ENCODE data around the gene SYCP3. TPM values are rescaled to one million over a fixed set of nuclear protein-coding genes. Genes with fewer than 3 reads are reported as not detected.

The SYCP3 gene
- total RNA-seq, 6 experiments from 2014 or later = not detected

DNA sequence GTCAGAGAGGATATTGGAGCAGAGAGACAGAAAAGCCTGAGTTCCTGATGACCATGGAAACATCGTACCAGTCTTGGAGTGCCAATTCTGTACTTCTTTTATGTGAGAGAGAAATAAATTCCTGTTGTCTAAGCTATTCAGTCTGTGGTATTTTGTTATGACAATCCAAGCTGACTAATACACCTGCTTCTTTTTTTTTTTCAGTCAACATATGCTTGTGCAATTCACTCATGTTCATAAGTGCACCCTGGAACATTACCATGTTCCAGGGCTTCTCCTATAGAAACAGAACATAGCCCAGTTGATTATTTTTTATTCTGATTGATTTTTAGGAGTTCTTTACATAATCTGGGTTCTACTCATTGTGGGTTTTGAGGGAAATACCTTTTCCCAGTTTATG, 43.6 kb downstream of the SYCP3 start:
- ATAC-seq (peak in 1 of 4 donors; percentile 6), DNase-seq (no peak)
- peak overlapping the region in 1 of 3 donors; percentile 94 for H3K27ac ChIP-seq
- no peaks in the 10 kb centered on the region for H3K36me3 ChIP-seq
- 86% methylated on average over 1 of the region's 1 CpG for WGBS (ENCODE audit: insufficient coverage, low coverage, low lambda C conversion rate, missing lambda C conversion rate)
- H3K27me3 ChIP-seq = no peaks in the 10 kb centered on the region
- H3K9me3 ChIP-seq = no peaks in the 10 kb centered on the region
- no peak overlapping the region for H3K4me3 ChIP-seq
- intact Hi-C loops (cut with DNase I) = no loop called here
- no peak for TF ChIP-seq POLR2A (IDR thresholded peaks at IDR 0.05)
- TF ChIP-seq, protein P1, sequence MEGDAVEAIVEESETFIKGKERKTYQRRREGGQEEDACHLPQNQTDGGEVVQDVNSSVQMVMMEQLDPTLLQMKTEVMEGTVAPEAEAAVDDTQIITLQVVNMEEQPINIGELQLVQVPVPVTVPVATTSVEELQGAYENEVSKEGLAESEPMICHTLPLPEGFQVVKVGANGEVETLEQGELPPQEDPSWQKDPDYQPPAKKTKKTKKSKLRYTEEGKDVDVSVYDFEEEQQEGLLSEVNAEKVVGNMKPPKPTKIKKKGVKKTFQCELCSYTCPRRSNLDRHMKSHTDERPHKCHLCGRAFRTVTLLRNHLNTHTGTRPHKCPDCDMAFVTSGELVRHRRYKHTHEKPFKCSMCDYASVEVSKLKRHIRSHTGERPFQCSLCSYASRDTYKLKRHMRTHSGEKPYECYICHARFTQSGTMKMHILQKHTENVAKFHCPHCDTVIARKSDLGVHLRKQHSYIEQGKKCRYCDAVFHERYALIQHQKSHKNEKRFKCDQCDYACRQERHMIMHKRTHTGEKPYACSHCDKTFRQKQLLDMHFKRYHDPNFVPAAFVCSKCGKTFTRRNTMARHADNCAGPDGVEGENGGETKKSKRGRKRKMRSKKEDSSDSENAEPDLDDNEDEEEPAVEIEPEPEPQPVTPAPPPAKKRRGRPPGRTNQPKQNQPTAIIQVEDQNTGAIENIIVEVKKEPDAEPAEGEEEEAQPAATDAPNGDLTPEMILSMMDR (IDR thresholded peaks at IDR 0.05) = no peak
- peaks cover 0 to 43% (median 13%) of the 10 kb centered on the region in 4 donors for H3K4me1 ChIP-seq

DNA sequence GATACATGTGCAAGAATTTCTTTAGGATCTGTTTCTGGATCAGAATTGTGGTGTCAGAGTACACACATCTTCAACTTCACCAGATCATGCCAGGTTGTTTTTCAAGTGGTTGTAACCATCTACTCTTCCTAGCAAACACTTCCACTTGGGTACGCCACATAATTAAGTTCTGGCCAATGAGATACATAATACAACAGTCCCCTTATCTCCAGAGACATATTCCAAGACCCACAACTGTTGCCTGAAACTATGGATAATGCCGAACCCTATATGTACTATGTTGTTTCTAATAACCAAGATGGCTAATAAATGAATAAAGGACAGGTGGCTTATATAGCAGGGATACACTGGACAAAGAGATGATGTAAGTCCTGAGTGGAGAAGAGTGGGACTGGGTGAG, 44.3 kb downstream of the SYCP3 start:
- intact Hi-C loops (cut with DNase I) = no loop called here
- Histone ChIP-seq H3K4me3 (no peak overlapping the region), H3K27ac (no peak overlapping the region), H3K27me3 (no peaks in the 10 kb centered on the region), H3K4me1 (peaks cover 0 to 41% (median 16%) of the 10 kb centered on the region in 4 donors), H3K9me3 (no peaks in the 10 kb centered on the region), H3K36me3 (no peaks in the 10 kb centered on the region)
- WGBS (ENCODE audit: insufficient coverage, low coverage, low lambda C conversion rate, missing lambda C conversion rate) = 100% methylated on average over 2 of the region's 2 CpGs
- DNase-seq (no peak), ATAC-seq (no peak)
- no peak for TF ChIP-seq POLR2A (IDR thresholded peaks at IDR 0.05)
- TF ChIP-seq, protein P1 (IDR thresholded peaks at IDR 0.05) = no peak

DNA sequence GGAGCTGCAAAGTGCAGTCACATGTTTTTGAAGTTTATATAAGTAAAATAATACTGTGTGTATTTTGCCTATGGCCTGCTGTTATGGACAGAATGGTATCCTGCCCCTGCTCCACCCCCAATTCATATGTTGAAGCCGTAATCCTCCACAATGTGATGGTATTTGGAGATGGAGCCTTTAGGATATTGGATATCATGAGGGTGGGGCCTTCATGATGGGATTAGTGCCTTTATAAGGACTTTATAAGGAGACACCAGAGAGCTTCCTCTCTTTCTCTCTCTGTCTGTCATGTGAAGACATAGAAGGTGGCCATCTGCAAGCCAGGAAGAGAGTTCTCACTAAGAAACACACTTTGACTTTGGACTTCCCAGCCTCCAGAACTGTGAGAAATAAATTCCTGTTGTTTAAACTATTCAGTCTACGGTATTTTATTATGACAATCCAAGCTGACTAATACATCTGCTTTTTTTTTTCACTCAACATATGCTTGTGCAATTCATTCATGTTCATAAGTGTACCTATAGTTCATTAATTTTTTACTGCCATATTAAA, 44.9 kb downstream of the SYCP3 start:
- H3K27me3 ChIP-seq = no peaks in the 10 kb centered on the region
- TF ChIP-seq POLR2A (IDR thresholded peaks at IDR 0.05) = no peak
- TF ChIP-seq, protein P1 (IDR thresholded peaks at IDR 0.05) = no peak
- H3K4me1 ChIP-seq = peaks cover 0 to 37% (median 16%) of the 10 kb centered on the region in 4 donors
- DNase-seq (no peak), ATAC-seq (no peak)
- H3K9me3 ChIP-seq = no peaks in the 10 kb centered on the region
- WGBS (ENCODE audit: insufficient coverage, low coverage, low lambda C conversion rate, missing lambda C conversion rate) = 87% methylated on average over 2 of the region's 2 CpGs
- no peak overlapping the region for H3K4me3 ChIP-seq
- H3K36me3 ChIP-seq = no peaks in the 10 kb centered on the region
- H3K27ac ChIP-seq = no peak overlapping the region
- intact Hi-C loops (cut with DNase I) = no loop called here

DNA sequence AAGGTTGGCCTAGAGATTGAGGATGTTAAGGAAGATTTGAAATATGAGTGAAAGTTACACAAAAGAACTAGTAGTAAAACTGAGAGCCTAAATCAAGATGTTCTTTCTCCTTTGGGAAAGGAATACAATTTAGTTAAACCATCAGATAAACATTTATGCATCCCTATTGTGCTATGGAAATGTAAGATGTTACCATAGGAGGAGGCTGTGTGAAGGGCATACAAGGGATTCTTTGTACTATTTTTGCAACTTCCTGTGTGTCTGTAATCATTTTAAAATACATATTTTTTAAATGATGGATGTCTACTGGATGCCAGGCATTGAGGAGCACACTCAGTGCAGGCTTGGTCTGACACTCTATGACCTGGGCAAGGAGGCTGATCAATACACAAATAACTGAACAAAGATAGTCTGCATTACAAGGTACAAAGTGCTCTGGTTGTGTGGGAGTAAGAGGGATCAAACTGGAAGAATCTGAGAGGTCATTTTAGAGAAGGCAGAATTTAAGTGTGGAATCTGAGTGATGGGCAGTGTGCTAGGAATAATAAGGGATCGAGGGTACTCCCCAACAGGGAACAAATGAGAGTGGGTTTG, 47.7 kb downstream of the SYCP3 start:
- Histone ChIP-seq H3K36me3 (no peaks in the 10 kb centered on the region), H3K9me3 (no peaks in the 10 kb centered on the region), H3K4me3 (no peak overlapping the region), H3K27ac (peak overlapping the region in 1 of 3 donors; percentile 34), H3K27me3 (no peaks in the 10 kb centered on the region), H3K4me1 (peaks cover 0 to 37% (median 15%) of the 10 kb centered on the region in 4 donors)
- ATAC-seq = peak; percentile 79 to 86 (median 82)
- WGBS (ENCODE audit: insufficient coverage, low coverage, low lambda C conversion rate, missing lambda C conversion rate) = 36% methylated on average over 1 of the region's 1 CpG
- intact Hi-C loops (cut with DNase I) = no loop called here
- TF ChIP-seq POLR2A (IDR thresholded peaks at IDR 0.05) = no peak
- TF ChIP-seq, protein P1 (IDR thresholded peaks at IDR 0.05) = no peak
- DNase-seq = no peak
